Measurements from ENCODE around the gene PDE3B.

- TF ChIP-seq CTCF (IDR thresholded peaks at IDR 0.05) (no peak), POLR2A (IDR thresholded peaks at IDR 0.05) (no peak)
These were observed 249.0 kb downstream of the PDE3B start for GRCh38 chr11:14892577-14892976.

All from prostate gland (tissue), 2 donors.